AG08396 (cell line): ENCODE measurements around the gene C3.
A peak's percentile ranks its signal among the peaks of the same experiment; 100 is the strongest.
"Not testable (repeated sequence)": the region's sequence is repeated elsewhere in the genome, so short reads cannot be mapped to it uniquely, and the experiment has no call there.

Experiments used
- DNase-seq: peaks from one replicate; pipeline ENCODE4 v3.0.0; 2012; ENCODE audit warnings: low spot score, mixed read lengths

The C3 gene

GRCh38 chr19:6720369-6721137 lies at the start of gene C3:
C3 (minus strand) TSS chr19:6720650; CDS start chr19:6720589, 61 bp downstream.
- DNase-seq = peak; percentile 63

GRCh38 chr19:6769006-6769619 lies 48.7 kb upstream of the C3 start:
- DNase-seq = peak; percentile 69

- no peak for DNase-seq
Observed at GRCh38 chr19:6768236-6768785, 47.9 kb upstream of the C3 start.

- DNase-seq = no peak
Observed at GRCh38 chr19:6767357-6768235, 47.1 kb upstream of the C3 start, which contains the start of gene SH2D3A. SH2D3A (minus strand) TSS chr19:6767435; CDS start chr19:6763748, 3,687 bp downstream.

- DNase-seq = no peak
Observed at GRCh38 chr19:6767081-6767356, 46.6 kb upstream of the C3 start.

GRCh38 chr19:6766357-6767080 lies 46.1 kb upstream of the C3 start:
- no peak for DNase-seq

GRCh38 chr19:6765738-6766356 lies 45.4 kb upstream of the C3 start:
- DNase-seq = no peak

- DNase-seq = not testable (repeated sequence)
Observed at GRCh38 chr19:6762253-6762797, 41.9 kb upstream of the C3 start.

GRCh38 chr19:6761053-6761676 lies 40.7 kb upstream of the C3 start:
- peak; percentile 44 for DNase-seq

GRCh38 chr19:6760606-6761005 lies 40.2 kb upstream of the C3 start:
- DNase-seq = no peak

- DNase-seq = no peak
Observed at GRCh38 chr19:6754653-6755463, 34.4 kb upstream of the C3 start.

- no peak for DNase-seq
Observed at GRCh38 chr19:6754136-6754535, 33.7 kb upstream of the C3 start.

GRCh38 chr19:6753178-6754031 lies 33.0 kb upstream of the C3 start:
- DNase-seq = peak; percentile 90

- DNase-seq = no peak
Observed at GRCh38 chr19:6752256-6753177, 32.1 kb upstream of the C3 start.

- DNase-seq = no peak
Observed at GRCh38 chr19:6751189-6751588, 30.7 kb upstream of the C3 start.

GRCh38 chr19:6750062-6750461 lies 29.6 kb upstream of the C3 start:
- no peak for DNase-seq

- not testable (repeated sequence) for DNase-seq
Observed at GRCh38 chr19:6748543-6748942, 28.1 kb upstream of the C3 start.

- DNase-seq = no peak
Observed at GRCh38 chr19:6745965-6746364, 25.5 kb upstream of the C3 start.
